ENCODE data around the gene ENTHD1.

The ENTHD1 gene

DNA sequence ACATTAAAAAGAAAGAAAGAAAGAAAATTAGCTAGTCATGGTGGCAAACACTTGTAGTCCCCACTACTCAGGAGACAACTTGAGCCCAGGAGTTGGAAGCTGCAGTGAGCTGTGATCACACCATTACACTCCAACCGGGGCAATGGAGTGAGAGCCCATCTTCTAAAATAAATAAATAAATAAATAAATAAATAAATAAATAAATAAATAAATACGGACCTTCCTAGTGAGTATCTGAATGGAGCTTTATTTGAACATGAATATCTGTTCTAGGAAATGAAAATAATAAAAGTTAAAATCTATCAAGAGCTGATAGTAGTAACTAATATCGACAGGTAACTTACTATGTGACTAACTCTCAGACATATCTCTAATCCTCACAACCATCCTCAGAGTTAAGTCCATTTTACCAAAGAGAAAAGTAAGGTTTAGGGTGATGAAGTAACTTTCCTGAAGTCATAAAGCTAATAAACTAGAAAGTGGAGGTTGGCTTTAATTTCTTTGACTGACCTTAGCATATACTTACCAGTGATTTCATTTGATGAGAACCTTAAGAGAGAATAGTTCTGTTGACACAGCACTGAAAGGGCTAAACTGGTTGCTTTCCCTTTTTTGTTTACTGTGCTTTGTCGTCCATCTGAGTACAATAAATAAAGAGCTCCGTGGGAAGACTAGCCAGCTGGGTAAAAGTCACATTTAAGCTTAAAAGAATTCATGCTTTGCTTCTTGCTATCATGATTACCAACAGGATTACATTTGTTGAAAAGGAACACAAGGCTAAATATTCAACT, 22.4 kb downstream of the ENTHD1 start (continued):
- TF ChIP-seq ZNF610 (tag by site-specific recombination; IDR thresholded peaks at IDR 0.05; ENCODE audit: borderline replicate concordance) = no peak
- no peak for TF ChIP-seq GLI4 (tag by site-specific recombination; IDR thresholded peaks at IDR 0.05)
- peak; percentile 54; the same call in 1 of the 2 replicates for TF ChIP-seq ZNF266 (tag by site-specific recombination; IDR thresholded peaks at IDR 0.05; ENCODE audit: low read depth)
- TF ChIP-seq FEZF1 (tag by site-specific recombination; IDR thresholded peaks at IDR 0.05) = no peak
- no peak for TF ChIP-seq HOXC10 (CRISPR knock-in tag; IDR thresholded peaks at IDR 0.05)
- TF ChIP-seq, protein P1, sequence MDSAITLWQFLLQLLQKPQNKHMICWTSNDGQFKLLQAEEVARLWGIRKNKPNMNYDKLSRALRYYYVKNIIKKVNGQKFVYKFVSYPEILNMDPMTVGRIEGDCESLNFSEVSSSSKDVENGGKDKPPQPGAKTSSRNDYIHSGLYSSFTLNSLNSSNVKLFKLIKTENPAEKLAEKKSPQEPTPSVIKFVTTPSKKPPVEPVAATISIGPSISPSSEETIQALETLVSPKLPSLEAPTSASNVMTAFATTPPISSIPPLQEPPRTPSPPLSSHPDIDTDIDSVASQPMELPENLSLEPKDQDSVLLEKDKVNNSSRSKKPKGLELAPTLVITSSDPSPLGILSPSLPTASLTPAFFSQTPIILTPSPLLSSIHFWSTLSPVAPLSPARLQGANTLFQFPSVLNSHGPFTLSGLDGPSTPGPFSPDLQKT (IDR thresholded peaks at IDR 0.05; ENCODE audit: borderline replicate concordance, low read depth, low read length) = no peak
- TF ChIP-seq, protein P2, sequence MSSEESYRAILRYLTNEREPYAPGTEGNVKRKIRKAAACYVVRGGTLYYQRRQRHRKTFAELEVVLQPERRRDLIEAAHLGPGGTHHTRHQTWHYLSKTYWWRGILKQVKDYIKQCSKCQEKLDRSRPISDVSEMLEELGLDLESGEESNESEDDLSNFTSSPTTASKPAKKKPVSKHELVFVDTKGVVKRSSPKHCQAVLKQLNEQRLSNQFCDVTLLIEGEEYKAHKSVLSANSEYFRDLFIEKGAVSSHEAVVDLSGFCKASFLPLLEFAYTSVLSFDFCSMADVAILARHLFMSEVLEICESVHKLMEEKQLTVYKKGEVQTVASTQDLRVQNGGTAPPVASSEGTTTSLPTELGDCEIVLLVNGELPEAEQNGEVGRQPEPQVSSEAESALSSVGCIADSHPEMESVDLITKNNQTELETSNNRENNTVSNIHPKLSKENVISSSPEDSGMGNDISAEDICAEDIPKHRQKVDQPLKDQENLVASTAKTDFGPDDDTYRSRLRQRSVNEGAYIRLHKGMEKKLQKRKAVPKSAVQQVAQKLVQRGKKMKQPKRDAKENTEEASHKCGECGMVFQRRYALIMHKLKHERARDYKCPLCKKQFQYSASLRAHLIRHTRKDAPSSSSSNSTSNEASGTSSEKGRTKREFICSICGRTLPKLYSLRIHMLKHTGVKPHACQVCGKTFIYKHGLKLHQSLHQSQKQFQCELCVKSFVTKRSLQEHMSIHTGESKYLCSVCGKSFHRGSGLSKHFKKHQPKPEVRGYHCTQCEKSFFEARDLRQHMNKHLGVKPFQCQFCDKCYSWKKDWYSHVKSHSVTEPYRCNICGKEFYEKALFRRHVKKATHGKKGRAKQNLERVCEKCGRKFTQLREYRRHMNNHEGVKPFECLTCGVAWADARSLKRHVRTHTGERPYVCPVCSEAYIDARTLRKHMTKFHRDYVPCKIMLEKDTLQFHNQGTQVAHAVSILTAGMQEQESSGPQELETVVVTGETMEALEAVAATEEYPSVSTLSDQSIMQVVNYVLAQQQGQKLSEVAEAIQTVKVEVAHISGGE (tag by site-specific recombination; conservative IDR thresholded peaks at IDR 0.05; ENCODE audit: low read depth) = peak; percentile 82
- no peak for TF ChIP-seq ZNF146 (tag by site-specific recombination; IDR thresholded peaks at IDR 0.05)
- TF ChIP-seq, protein P3, sequence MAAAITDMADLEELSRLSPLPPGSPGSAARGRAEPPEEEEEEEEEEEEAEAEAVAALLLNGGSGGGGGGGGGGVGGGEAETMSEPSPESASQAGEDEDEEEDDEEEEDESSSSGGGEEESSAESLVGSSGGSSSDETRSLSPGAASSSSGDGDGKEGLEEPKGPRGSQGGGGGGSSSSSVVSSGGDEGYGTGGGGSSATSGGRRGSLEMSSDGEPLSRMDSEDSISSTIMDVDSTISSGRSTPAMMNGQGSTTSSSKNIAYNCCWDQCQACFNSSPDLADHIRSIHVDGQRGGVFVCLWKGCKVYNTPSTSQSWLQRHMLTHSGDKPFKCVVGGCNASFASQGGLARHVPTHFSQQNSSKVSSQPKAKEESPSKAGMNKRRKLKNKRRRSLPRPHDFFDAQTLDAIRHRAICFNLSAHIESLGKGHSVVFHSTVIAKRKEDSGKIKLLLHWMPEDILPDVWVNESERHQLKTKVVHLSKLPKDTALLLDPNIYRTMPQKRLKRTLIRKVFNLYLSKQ (tag by site-specific recombination; IDR thresholded peaks at IDR 0.05; ENCODE audit: borderline replicate concordance) = peak; percentile 70; the same call in 1 of the 2 replicates
- TF ChIP-seq ZNF202 (tag by site-specific recombination; IDR thresholded peaks at IDR 0.05; ENCODE audit: borderline replicate concordance) = no peak
- TF ChIP-seq ZNF707 (tag by site-specific recombination; IDR thresholded peaks at IDR 0.05) = no peak
- TF ChIP-seq ZSCAN30 (tag by site-specific recombination; IDR thresholded peaks at IDR 0.05) = no peak
- TF ChIP-seq ZNF24 (tag by site-specific recombination; IDR thresholded peaks at IDR 0.05) = no peak
- TF ChIP-seq, protein P4, sequence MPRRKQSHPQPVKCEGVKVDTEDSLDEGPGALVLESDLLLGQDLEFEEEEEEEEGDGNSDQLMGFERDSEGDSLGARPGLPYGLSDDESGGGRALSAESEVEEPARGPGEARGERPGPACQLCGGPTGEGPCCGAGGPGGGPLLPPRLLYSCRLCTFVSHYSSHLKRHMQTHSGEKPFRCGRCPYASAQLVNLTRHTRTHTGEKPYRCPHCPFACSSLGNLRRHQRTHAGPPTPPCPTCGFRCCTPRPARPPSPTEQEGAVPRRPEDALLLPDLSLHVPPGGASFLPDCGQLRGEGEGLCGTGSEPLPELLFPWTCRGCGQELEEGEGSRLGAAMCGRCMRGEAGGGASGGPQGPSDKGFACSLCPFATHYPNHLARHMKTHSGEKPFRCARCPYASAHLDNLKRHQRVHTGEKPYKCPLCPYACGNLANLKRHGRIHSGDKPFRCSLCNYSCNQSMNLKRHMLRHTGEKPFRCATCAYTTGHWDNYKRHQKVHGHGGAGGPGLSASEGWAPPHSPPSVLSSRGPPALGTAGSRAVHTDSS (tag by site-specific recombination; IDR thresholded peaks at IDR 0.05) = no peak
- TF ChIP-seq, protein P5, sequence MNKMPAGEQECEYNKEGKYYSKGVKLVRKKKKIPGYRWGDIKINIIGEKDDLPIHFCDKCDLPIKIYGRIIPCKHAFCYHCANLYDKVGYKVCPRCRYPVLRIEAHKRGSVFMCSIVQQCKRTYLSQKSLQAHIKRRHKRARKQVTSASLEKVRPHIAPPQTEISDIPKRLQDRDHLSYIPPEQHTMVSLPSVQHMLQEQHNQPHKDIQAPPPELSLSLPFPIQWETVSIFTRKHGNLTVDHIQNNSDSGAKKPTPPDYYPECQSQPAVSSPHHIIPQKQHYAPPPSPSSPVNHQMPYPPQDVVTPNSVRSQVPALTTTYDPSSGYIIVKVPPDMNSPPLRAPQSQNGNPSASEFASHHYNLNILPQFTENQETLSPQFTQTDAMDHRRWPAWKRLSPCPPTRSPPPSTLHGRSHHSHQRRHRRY (tag by site-specific recombination; IDR thresholded peaks at IDR 0.05) = no peak
- peak; percentile 64 for TF ChIP-seq ZNF629 (tag by site-specific recombination; IDR thresholded peaks at IDR 0.05)
- TF ChIP-seq, protein P6, sequence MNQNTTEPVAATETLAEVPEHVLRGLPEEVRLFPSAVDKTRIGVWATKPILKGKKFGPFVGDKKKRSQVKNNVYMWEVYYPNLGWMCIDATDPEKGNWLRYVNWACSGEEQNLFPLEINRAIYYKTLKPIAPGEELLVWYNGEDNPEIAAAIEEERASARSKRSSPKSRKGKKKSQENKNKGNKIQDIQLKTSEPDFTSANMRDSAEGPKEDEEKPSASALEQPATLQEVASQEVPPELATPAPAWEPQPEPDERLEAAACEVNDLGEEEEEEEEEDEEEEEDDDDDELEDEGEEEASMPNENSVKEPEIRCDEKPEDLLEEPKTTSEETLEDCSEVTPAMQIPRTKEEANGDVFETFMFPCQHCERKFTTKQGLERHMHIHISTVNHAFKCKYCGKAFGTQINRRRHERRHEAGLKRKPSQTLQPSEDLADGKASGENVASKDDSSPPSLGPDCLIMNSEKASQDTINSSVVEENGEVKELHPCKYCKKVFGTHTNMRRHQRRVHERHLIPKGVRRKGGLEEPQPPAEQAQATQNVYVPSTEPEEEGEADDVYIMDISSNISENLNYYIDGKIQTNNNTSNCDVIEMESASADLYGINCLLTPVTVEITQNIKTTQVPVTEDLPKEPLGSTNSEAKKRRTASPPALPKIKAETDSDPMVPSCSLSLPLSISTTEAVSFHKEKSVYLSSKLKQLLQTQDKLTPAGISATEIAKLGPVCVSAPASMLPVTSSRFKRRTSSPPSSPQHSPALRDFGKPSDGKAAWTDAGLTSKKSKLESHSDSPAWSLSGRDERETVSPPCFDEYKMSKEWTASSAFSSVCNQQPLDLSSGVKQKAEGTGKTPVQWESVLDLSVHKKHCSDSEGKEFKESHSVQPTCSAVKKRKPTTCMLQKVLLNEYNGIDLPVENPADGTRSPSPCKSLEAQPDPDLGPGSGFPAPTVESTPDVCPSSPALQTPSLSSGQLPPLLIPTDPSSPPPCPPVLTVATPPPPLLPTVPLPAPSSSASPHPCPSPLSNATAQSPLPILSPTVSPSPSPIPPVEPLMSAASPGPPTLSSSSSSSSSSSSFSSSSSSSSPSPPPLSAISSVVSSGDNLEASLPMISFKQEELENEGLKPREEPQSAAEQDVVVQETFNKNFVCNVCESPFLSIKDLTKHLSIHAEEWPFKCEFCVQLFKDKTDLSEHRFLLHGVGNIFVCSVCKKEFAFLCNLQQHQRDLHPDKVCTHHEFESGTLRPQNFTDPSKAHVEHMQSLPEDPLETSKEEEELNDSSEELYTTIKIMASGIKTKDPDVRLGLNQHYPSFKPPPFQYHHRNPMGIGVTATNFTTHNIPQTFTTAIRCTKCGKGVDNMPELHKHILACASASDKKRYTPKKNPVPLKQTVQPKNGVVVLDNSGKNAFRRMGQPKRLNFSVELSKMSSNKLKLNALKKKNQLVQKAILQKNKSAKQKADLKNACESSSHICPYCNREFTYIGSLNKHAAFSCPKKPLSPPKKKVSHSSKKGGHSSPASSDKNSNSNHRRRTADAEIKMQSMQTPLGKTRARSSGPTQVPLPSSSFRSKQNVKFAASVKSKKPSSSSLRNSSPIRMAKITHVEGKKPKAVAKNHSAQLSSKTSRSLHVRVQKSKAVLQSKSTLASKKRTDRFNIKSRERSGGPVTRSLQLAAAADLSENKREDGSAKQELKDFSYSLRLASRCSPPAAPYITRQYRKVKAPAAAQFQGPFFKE (tag by site-specific recombination; IDR thresholded peaks at IDR 0.05; ENCODE audit: borderline replicate concordance) = no peak
- TF ChIP-seq, protein P7, sequence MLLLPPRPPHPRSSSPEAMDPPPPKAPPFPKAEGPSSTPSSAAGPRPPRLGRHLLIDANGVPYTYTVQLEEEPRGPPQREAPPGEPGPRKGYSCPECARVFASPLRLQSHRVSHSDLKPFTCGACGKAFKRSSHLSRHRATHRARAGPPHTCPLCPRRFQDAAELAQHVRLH (tag by site-specific recombination; IDR thresholded peaks at IDR 0.05) = peak; percentile 37; the same call in 1 of the 2 replicates
- TF ChIP-seq ZNF501 (tag by site-specific recombination; IDR thresholded peaks at IDR 0.05) = no peak
- peak; percentile 84 for TF ChIP-seq ZNF558 (tag by site-specific recombination; IDR thresholded peaks at IDR 0.05)
- no peak for TF ChIP-seq ZNF660 (tag by site-specific recombination; IDR thresholded peaks at IDR 0.05)
- TF ChIP-seq SP7 (tag by site-specific recombination; IDR thresholded peaks at IDR 0.05) = no peak
- TF ChIP-seq ZNF132 (tag by site-specific recombination; IDR thresholded peaks at IDR 0.05; ENCODE audit: borderline replicate concordance) = no peak
- no peak for TF ChIP-seq ZNF600 (tag by site-specific recombination; IDR thresholded peaks at IDR 0.05)
